Activated naive CD8-positive, alpha-beta T cell (primary cell): ENCODE measurements around the gene GTF3C2.

Experiments used
- H3K27ac Mint-ChIP-seq: one replicate; pipeline ENCODE4 v1.8.0; 2021; ENCODE audit warnings: mixed read lengths
- H3K27me3 Mint-ChIP-seq: one replicate; pipeline ENCODE4 v1.8.0; 2021; ENCODE audit warnings: mixed read lengths
- H3K36me3 Mint-ChIP-seq: one replicate; pipeline ENCODE4 v1.8.0; 2021; ENCODE audit warnings: mixed read lengths
- H3K4me1 Mint-ChIP-seq: one replicate; pipeline ENCODE4 v1.8.0; 2021; ENCODE audit warnings: low read depth, mixed read lengths
- H3K4me3 Mint-ChIP-seq: one replicate; pipeline ENCODE4 v1.8.0; 2021; ENCODE audit warnings: mild to moderate bottlenecking, mixed read lengths
- H3K9me3 Mint-ChIP-seq: one replicate; pipeline ENCODE4 v1.8.0; 2021; ENCODE audit warnings: low read depth, mixed read lengths

The GTF3C2 gene

DNA sequence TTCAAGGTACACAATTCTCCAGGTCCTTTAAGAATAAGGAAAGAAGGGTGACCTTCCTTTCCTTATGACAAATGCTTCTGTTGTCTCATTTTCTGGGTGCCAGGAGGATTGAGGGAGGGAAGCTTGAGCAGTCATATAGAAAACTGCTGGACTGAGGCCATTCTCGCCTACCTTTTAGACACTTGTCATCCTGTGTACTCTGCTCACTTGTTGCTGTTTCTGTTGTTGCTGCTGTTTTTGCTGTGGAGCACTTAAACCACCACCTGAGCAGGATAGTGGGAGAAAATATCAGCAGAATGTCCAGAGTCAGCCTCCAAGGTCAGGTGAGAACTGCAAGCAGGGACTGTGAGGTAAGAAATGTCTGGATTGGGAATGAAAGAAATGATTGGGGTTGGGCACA lies 78.6 kb downstream of the GTF3C2 start:
- Mint-ChIP-seq H3K27me3 (peaks cover 13% of the 10 kb centered on the region), H3K4me1 (peaks cover 5% of the 10 kb centered on the region), H3K4me3 (no peak overlapping the region), H3K27ac (no peak overlapping the region), H3K9me3 (no peaks in the 10 kb centered on the region), H3K36me3 (no peaks in the 10 kb centered on the region)
